Osteocyte (in vitro differentiated cells): Measurements from ENCODE around the gene FAM234B. TPM values are rescaled to one million over a fixed set of nuclear protein-coding genes. Genes with fewer than 3 reads are reported as not detected.

Experiments
- DNase-seq: peaks from one replicate; pipeline ENCODE4 v3.0.0; 2021; ENCODE audit warnings: mixed read lengths; ENCODE audit not compliant: unreplicated experiment; ENCODE audit errors: extremely low spot score
- H3K27ac Mint-ChIP-seq: one replicate; pipeline ENCODE4 v1.8.0; 2021; ENCODE audit warnings: mild to moderate bottlenecking, mixed read lengths; ENCODE audit not compliant: unreplicated experiment
- H3K27me3 Mint-ChIP-seq: one replicate; pipeline ENCODE4 v1.8.0; 2021; ENCODE audit warnings: mixed read lengths; ENCODE audit not compliant: unreplicated experiment
- H3K36me3 Mint-ChIP-seq: one replicate; pipeline ENCODE4 v1.8.0; 2021; ENCODE audit warnings: mixed read lengths; ENCODE audit not compliant: unreplicated experiment
- H3K4me1 Mint-ChIP-seq: one replicate; pipeline ENCODE4 v1.8.0; 2021; ENCODE audit warnings: mixed read lengths; ENCODE audit not compliant: unreplicated experiment
- H3K4me3 Mint-ChIP-seq: one replicate; pipeline ENCODE4 v1.8.0; 2021; ENCODE audit warnings: mild to moderate bottlenecking, moderate library complexity, mixed read lengths; ENCODE audit not compliant: unreplicated experiment
- H3K9me3 Mint-ChIP-seq: one replicate; pipeline ENCODE4 v1.8.0; 2021; ENCODE audit warnings: mixed read lengths; ENCODE audit not compliant: unreplicated experiment
- total RNA-seq: library from RNA; stranded (reverse); gene quantifications from 2 replicates; pipeline ENCODE4 v1.2.1, GENCODE V29; 2021
- TF ChIP-seq, protein P1 (sequence below): fragments of 200-600 bp; sonication (generic); IDR thresholded peaks from 2 replicates; pipeline ENCODE4 v1.5.0; 2021; ENCODE audit warnings: antibody characterized with exemption, mild to moderate bottlenecking, moderate library complexity

FAM234B gene
- total RNA-seq, 1 donor from 2014 or later: 5.0 TPM

DNA sequence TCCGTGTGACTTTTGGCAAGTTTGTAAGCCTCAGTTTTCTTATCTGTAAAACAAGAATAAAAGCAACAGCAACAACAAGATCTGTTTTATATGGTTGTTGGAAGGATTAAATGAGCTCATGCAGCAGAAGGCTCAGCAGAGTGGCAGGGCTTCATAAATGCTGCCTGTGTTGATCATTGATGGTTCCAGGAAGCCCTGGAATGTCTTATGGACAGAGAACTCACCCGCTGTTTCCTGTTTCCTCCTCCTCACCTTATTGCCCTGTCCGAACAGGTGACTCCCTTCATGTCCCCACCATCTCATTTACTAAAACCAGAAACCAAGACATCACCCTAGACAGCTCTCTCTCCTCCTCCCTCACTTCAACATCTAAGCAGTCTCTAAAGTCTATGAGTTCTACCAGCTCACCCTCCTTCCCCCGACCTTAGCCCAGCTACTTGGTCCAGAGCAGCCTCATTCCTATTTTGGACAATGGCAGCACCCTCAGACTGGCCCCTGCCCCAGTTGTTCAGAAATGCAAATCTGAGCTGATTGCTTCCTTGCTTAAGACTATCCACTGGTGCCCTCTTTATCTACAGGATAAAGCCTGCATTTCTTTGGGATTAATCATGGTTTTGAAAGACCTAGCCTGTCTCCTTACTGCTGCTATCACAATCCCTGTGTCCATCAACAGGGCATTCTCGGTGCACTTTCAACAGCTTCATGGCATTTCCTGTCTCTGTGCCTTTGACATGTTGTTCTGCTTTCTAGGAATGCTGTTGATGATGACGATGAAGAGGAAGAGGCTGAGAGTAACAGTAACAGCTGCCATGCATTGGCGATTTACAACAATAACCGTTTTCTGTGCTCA, 80.7 kb downstream of the FAM234B start:
- H3K27me3 Mint-ChIP-seq: no peaks in the 10 kb centered on the region
- H3K27ac Mint-ChIP-seq: no peak overlapping the region
- no peaks in the 10 kb centered on the region for H3K36me3 Mint-ChIP-seq
- no peak overlapping the region for H3K4me3 Mint-ChIP-seq
- peaks cover 40% of the 10 kb centered on the region for H3K4me1 Mint-ChIP-seq
- no peak for DNase-seq
- TF ChIP-seq, protein P1, sequence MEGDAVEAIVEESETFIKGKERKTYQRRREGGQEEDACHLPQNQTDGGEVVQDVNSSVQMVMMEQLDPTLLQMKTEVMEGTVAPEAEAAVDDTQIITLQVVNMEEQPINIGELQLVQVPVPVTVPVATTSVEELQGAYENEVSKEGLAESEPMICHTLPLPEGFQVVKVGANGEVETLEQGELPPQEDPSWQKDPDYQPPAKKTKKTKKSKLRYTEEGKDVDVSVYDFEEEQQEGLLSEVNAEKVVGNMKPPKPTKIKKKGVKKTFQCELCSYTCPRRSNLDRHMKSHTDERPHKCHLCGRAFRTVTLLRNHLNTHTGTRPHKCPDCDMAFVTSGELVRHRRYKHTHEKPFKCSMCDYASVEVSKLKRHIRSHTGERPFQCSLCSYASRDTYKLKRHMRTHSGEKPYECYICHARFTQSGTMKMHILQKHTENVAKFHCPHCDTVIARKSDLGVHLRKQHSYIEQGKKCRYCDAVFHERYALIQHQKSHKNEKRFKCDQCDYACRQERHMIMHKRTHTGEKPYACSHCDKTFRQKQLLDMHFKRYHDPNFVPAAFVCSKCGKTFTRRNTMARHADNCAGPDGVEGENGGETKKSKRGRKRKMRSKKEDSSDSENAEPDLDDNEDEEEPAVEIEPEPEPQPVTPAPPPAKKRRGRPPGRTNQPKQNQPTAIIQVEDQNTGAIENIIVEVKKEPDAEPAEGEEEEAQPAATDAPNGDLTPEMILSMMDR: no peak
- H3K9me3 Mint-ChIP-seq: no peaks in the 10 kb centered on the region

GRCh38 chr12:13125996-13126395, 81.8 kb downstream of the FAM234B start:
- Mint-ChIP-seq H3K36me3 (no peaks in the 10 kb centered on the region), H3K4me3 (no peak overlapping the region), H3K9me3 (no peaks in the 10 kb centered on the region), H3K27me3 (no peaks in the 10 kb centered on the region), H3K4me1 (peaks cover 47% of the 10 kb centered on the region), H3K27ac (no peak overlapping the region)
- DNase-seq: no peak
- TF ChIP-seq, protein P1: no peak

DNA sequence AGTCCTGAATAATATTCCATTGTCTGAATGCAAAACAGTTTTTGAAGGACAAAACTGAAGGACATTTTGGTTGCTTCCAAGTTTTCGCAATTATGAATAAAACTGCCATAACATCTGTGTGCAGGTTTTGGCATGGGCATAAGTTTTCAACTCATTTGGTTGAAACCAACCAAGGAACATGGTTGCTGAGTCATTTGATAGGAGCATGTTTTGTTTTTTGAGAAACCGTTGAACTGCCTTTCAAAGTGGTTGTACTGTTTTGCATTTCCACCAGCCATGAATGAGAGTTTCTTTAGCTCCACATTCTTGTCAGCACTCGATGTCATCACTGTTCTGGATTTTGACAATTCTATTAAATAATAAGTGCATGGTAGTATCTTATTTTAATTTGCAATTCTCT, 82.3 kb downstream of the FAM234B start:
- Mint-ChIP-seq H3K27me3 (no peaks in the 10 kb centered on the region), H3K4me1 (peaks cover 52% of the 10 kb centered on the region), H3K27ac (no peak overlapping the region), H3K9me3 (no peaks in the 10 kb centered on the region), H3K4me3 (no peak overlapping the region), H3K36me3 (no peaks in the 10 kb centered on the region)
- TF ChIP-seq, protein P1: no peak
- no peak for DNase-seq

DNA sequence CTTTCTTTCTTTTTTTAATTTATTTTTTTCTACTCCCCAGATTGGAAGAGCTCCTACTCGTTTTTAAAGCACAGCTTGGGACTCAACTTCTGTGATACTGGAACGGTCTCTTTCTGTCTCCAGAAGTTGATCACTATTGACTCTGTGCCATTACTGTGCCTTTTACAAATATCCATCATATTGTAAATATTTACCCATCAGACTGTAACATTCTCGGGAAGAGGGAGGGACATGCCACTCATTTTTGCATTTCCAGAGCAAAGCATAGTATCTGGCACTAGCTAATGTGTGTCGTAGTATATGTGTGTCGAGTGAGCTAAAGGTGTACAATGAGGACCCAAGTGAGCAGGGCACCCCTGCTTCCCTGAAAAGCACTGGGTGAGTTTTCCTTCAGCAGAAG, 83.3 kb downstream of the FAM234B start:
- H3K27ac Mint-ChIP-seq: peak overlapping the region; percentile 23
- peaks cover 61% of the 10 kb centered on the region for H3K4me1 Mint-ChIP-seq
- no peaks in the 10 kb centered on the region for H3K36me3 Mint-ChIP-seq
- H3K27me3 Mint-ChIP-seq: no peaks in the 10 kb centered on the region
- TF ChIP-seq, protein P1: no peak
- H3K4me3 Mint-ChIP-seq: no peak overlapping the region
- H3K9me3 Mint-ChIP-seq: no peaks in the 10 kb centered on the region
- no peak for DNase-seq

- no peaks in the 10 kb centered on the region for H3K27me3 Mint-ChIP-seq
- H3K4me1 Mint-ChIP-seq: peaks cover 67% of the 10 kb centered on the region
- TF ChIP-seq, protein P1: no peak
- no peak for DNase-seq
- H3K27ac Mint-ChIP-seq: peak overlapping the region; percentile 73
- H3K36me3 Mint-ChIP-seq: no peaks in the 10 kb centered on the region
- no peaks in the 10 kb centered on the region for H3K9me3 Mint-ChIP-seq
- no peak overlapping the region for H3K4me3 Mint-ChIP-seq
Observed at GRCh38 chr12:13128291-13128965, 84.2 kb downstream of the FAM234B start.
